Subcutaneous abdominal adipose tissue (tissue), 5 donors: ENCODE results near the gene RAET1G.

Experiments used
- H3K27ac ChIP-seq: one replicate; pipeline ENCODE4 v1.7.0; 2013; ENCODE audit warnings: low read depth, mild to moderate bottlenecking, inconsistent platforms, low read length, moderate library complexity
- H3K27me3 ChIP-seq, 5 donors: one replicate each; pipeline ENCODE4 v1.7.0; 2013; ENCODE audit warnings: low read length in 5 of 5, inconsistent platforms in 1 of 5; ENCODE audit not compliant: control insufficient read depth in 5 of 5, insufficient read depth in 4 of 5
- H3K36me3 ChIP-seq, 5 donors: one replicate each; pipeline ENCODE4 v1.7.0; 2013; ENCODE audit warnings: low read length in 5 of 5; ENCODE audit not compliant: control insufficient read depth in 5 of 5, insufficient read depth in 5 of 5
- H3K4me1 ChIP-seq, 5 donors: one replicate each; pipeline ENCODE4 v1.7.0; 2013; ENCODE audit warnings: low read length in 5 of 5, mild to moderate bottlenecking in 3 of 5, moderate library complexity in 1 of 5; ENCODE audit not compliant: control insufficient read depth in 5 of 5, insufficient read depth in 5 of 5
- H3K4me3 ChIP-seq, 5 donors: one replicate each; pipeline ENCODE4 v1.7.0; 2013; ENCODE audit warnings: low read length in 5 of 5, low read depth in 1 of 5
- H3K9ac ChIP-seq, 5 donors: one replicate each; pipeline ENCODE4 v1.7.0; 2013; ENCODE audit warnings: low read length in 5 of 5, mild to moderate bottlenecking in 4 of 5, moderate library complexity in 3 of 5
- H3K9me3 ChIP-seq, 5 donors: one replicate each; pipeline ENCODE4 v1.7.0; 2013; ENCODE audit warnings: low read length in 5 of 5; ENCODE audit not compliant: control insufficient read depth in 5 of 5
- donor health status: healthy.
- donor health status: healthy.
- donor health status: healthy.
- donor health status: healthy.
- donor health status: healthy.

RAET1G gene

DNA sequence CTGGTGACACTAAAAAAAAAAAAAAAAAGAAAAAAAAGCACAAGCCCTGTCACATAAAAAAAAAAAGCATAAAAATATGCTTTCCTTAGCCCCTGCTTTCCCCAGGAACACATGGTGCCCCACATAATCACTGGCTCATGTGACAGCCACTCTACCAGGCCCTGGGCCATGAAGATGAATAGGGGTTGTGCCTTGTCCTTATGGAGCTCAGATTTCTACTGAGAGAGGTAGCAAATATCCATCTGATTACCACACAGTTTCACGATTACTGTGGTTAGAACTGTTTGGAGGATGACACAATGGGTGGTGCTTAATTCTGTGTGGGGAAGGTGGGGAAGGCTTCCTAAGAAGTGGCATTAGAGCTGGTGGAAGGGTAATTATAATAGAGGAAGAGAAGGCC, 34.3 kb downstream of the RAET1G start:
- Histone ChIP-seq H3K9ac (no peak overlapping the region), H3K4me1 (peaks cover 0 to 22% (median 9%) of the 10 kb centered on the region in 5 donors), H3K4me3 (no peak overlapping the region), H3K27ac (no peak overlapping the region), H3K9me3 (no peaks in the 10 kb centered on the region), H3K27me3 (no peaks in the 10 kb centered on the region), H3K36me3 (no peaks in the 10 kb centered on the region)

DNA sequence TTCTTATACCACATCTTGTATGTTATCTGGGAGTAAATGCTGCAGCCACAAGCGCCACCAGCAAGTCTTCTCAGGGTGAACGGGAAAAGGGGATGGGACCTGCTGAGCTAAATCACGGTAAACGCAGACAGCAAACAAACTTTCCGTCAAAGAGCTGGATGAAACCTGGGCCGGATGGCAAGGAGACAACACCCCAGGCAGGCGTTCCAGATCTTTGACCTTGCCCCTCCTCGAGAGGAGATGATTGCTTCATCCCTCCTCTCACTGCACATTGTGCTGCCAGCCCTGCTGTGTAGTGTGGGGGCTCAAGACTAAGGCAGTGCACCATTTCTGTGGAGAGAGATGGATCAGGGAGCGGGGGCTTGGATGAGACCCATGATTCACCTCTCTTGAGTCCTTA, 34.8 kb downstream of the RAET1G start:
- Histone ChIP-seq H3K9me3 (no peaks in the 10 kb centered on the region), H3K4me1 (peaks cover 0 to 22% (median 9%) of the 10 kb centered on the region in 5 donors), H3K9ac (no peak overlapping the region), H3K27ac (no peak overlapping the region), H3K36me3 (no peaks in the 10 kb centered on the region), H3K27me3 (no peaks in the 10 kb centered on the region), H3K4me3 (no peak overlapping the region)

DNA sequence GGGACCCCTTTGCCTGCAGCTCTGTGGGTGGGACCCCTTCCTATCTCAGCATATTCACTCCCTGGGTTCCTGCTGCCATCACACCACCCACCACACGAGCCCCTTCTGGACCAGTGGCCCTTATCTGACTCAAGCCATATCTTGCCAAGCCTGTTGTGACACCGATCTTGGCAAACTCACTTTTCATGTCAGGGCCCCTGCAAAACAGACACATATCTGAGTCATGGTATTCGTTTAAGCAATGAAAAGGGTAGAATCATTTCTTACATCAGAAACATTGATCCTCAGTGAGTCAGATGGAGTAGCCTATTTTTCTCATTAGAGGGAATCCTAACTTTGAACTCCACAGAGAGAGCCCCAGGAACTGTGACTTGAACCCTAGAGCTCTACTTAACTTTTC, 35.6 kb downstream of the RAET1G start:
- Histone ChIP-seq H3K9me3 (no peaks in the 10 kb centered on the region), H3K4me1 (peaks cover 0 to 22% (median 9%) of the 10 kb centered on the region in 5 donors), H3K27ac (no peak overlapping the region), H3K4me3 (no peak overlapping the region), H3K9ac (no peak overlapping the region), H3K36me3 (no peaks in the 10 kb centered on the region), H3K27me3 (no peaks in the 10 kb centered on the region)

DNA sequence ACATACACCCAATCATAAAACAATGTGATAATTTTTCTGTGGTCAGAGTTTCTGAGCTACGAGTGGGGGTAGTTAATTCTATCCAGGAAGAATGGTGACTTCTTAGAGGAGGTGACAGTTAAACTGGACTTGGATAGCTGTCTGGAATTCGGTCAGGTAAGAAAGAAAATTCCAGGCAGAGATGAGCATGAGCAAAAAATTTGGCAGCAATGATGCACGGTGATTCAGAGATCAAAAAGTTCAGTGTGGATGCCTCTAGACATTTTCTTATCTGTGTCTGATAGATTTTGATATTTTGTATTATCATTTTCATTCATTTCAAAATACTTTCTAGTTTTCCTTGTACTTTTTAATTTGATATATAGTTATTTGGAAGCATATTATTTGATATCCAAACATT, 37.0 kb downstream of the RAET1G start:
- Histone ChIP-seq H3K27me3 (no peaks in the 10 kb centered on the region), H3K36me3 (no peaks in the 10 kb centered on the region), H3K9me3 (no peaks in the 10 kb centered on the region), H3K27ac (no peak overlapping the region), H3K4me1 (peaks cover 0 to 17% (median 11%) of the 10 kb centered on the region in 5 donors), H3K9ac (no peak overlapping the region), H3K4me3 (no peak overlapping the region)

DNA sequence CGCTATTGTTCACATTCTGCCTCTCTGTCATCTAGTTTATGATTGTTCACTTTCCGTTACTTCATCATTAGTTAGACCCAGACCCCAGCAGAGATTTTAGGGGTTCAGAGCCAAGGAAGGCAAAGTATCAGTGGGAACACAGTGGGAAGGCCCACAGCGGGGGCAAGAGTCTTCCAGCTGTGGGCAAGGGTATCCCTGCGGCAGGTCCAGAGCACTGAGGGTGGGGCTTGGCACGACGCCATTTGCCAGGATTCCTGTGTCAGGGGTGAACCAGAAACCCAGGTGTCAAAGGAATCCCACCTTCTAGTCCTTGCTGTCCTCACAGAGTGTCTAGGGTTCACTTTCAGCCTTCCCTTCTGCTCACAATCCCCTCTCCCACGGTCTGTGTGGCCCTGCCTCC, 38.3 kb downstream of the RAET1G start:
- no peaks in the 10 kb centered on the region for H3K36me3 ChIP-seq
- no peak overlapping the region for H3K4me3 ChIP-seq
- H3K27ac ChIP-seq = no peak overlapping the region
- peak overlapping the region in 1 of 5 donors; percentile 27 for H3K9ac ChIP-seq
- H3K27me3 ChIP-seq = no peaks in the 10 kb centered on the region
- peaks cover 0 to 15% (median 11%) of the 10 kb centered on the region in 5 donors for H3K4me1 ChIP-seq
- H3K9me3 ChIP-seq = no peaks in the 10 kb centered on the region

DNA sequence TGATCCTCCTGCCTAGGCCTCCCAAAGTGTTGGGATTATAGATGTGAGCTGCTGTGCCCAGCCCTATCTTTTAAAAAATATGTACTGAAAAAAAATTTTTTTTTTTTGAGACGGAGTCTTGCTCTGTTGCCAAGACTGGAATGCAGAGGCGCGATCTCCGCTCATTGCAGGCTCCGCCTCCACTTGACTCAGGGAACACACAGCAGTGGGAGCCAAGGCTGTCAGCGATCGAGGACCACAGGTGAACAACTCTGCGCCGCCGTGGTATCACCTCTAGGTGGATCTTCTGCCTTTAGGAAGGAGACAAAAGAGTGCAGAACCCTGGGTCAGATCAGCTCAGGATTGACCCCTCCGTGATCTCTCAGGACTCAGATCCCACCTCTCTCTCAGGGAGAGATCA, 38.7 kb downstream of the RAET1G start:
- Histone ChIP-seq H3K9ac (peak overlapping the region in 1 of 5 donors; percentile 27), H3K36me3 (no peaks in the 10 kb centered on the region), H3K4me1 (peaks cover 0 to 15% (median 11%) of the 10 kb centered on the region in 5 donors), H3K9me3 (no peaks in the 10 kb centered on the region), H3K4me3 (peak overlapping the region in 1 of 5 donors; percentile 24), H3K27ac (no peak overlapping the region), H3K27me3 (no peaks in the 10 kb centered on the region)

DNA sequence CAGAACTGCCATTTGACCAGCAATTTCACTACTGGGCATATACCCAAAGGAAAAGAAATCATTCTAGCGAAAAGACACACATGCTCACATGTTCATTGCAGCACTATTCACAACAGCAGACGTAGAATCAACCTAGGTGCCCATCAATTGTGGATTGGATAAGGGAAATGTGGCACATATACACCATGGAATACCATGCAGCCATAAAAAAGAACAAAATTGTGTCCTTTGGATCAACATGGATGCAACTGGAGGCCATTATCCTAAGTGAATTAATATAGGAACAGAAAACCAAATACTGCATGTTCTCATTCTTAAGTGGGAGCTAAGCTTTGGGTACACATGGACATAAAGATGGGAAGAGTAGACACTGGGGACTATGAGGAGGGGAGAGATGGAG, 41.1 kb downstream of the RAET1G start:
- no peaks in the 10 kb centered on the region for H3K27me3 ChIP-seq
- no peak overlapping the region for H3K27ac ChIP-seq
- peaks cover 0 to 11% (median 8%) of the 10 kb centered on the region in 5 donors for H3K4me1 ChIP-seq
- H3K9me3 ChIP-seq = no peaks in the 10 kb centered on the region
- H3K9ac ChIP-seq = no peak overlapping the region
- no peak overlapping the region for H3K4me3 ChIP-seq
- no peaks in the 10 kb centered on the region for H3K36me3 ChIP-seq

DNA sequence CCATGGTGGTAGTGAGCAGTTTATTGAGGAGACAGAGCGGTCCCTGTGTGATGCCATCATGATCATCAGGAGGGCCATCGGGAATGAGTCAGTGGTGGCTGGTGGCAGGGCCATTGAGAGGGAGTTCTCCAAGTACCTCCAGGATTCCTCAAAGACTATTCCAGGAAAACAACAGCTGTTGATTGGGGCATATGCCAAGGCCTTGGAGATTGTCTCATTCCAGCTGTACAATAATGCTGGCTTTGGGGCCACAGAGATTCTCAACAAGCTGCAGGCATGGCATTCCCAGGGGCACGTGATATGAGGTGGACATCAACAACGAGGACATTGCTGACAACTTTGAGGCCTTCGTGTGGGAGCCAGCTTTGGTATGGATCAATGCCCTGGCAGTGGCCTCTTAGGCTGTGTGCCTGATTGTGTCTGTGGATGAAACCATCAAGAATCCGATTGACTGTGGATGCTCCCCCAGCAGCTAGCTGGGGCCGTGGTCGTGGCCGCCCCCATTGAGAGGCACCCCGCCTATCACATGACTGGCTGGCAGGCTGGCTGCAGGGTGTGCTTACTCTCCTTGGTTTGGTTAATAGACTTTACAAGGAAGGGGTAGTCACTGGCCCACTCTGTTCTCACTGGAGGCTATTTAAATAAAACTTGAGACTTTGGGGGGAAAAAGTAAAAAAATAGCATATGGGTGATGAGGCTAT, 41.7 kb downstream of the RAET1G start:
- Histone ChIP-seq H3K4me1 (peaks cover 0 to 11% (median 8%) of the 10 kb centered on the region in 5 donors), H3K9me3 (no peaks in the 10 kb centered on the region), H3K36me3 (no peaks in the 10 kb centered on the region), H3K9ac (no peak overlapping the region), H3K27ac (no peak overlapping the region), H3K4me3 (no peak overlapping the region), H3K27me3 (no peaks in the 10 kb centered on the region)

DNA sequence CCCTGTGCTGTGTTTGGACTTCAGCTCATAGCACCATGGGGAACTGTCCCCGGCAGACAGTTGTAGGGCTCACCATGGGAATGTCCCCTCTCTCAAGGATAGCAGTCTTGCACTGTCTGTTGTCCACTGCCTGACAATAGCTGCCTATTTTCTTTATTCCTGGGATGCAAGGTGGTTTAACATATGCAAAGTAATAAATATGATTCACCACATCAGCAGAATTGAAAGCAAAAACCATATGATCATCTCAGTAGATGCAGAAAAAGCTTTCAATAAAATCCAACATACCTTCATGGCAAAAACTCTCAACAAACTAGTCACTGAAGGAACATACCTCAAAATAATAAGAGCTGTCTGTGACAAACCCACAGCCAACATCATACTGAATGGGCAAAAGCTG, 45.3 kb downstream of the RAET1G start:
- Histone ChIP-seq H3K27ac (no peak overlapping the region), H3K4me3 (no peak overlapping the region), H3K36me3 (no peaks in the 10 kb centered on the region), H3K9me3 (no peaks in the 10 kb centered on the region), H3K27me3 (no peaks in the 10 kb centered on the region), H3K9ac (no peak overlapping the region), H3K4me1 (peaks cover 0 to 3% (median 0%) of the 10 kb centered on the region in 5 donors)

DNA sequence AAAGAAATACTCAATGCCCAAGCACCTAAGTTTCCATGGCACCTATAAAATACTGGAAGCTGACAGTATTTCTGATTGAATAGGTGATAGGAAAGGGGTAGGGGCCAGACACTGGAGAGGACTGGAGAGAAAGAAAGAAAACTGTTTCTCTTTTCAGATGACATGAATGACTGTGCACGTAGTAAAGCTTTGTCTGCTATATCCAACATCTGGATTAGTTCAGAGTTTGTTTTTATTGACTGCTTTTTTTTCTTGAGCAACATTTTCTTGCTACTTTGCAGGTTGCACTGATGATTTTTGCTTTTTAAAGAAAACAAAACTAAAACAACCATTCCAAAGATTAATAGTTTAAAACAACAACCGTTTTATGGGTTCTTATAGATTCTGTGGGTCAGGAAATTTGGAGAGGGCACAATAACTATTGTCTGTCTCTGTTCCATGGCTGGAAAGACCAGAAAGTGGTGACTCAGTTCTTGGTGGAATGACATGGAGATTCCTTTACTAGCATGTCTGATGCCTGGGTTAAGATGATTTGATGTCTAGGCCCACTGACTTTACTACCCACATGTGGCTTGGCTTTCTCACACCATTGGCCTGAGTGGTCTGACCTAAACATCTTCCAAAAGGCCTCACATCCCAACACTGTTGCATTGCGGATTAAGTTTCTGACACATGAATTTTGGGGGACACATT, 46.5 kb downstream of the RAET1G start:
- Histone ChIP-seq H3K36me3 (no peaks in the 10 kb centered on the region), H3K27ac (no peak overlapping the region), H3K4me3 (no peak overlapping the region), H3K9ac (no peak overlapping the region), H3K9me3 (peaks cover 0 to 3% (median 0%) of the 10 kb centered on the region in 5 donors), H3K27me3 (no peaks in the 10 kb centered on the region), H3K4me1 (peaks cover 0 to under 1% (median 0%) of the 10 kb centered on the region in 5 donors)
